Activated CD8-positive, alpha-beta memory T cell treated with anti-CD3 and anti-CD28 coated beads for 4 hours (primary cell): ENCODE measurements around the gene PLEKHA7.
"Not testable (repeated sequence)": the region's sequence is repeated elsewhere in the genome, so short reads cannot be mapped to it uniquely, and the experiment has no call there.

Experiments used
- DNase-seq, 2 donors: peaks; one replicate each; pipeline ENCODE4 v3.0.0-alpha.2; 2020; ENCODE audit warnings: low read depth in 2 of 2

PLEKHA7 gene

GRCh38 chr11:16977994-16978315 is 36.3 kb downstream of the PLEKHA7 start:
- DNase-seq = no peak

- no peak for DNase-seq
Measured at GRCh38 chr11:16977136-16977993, 36.8 kb downstream of the PLEKHA7 start.

DNA sequence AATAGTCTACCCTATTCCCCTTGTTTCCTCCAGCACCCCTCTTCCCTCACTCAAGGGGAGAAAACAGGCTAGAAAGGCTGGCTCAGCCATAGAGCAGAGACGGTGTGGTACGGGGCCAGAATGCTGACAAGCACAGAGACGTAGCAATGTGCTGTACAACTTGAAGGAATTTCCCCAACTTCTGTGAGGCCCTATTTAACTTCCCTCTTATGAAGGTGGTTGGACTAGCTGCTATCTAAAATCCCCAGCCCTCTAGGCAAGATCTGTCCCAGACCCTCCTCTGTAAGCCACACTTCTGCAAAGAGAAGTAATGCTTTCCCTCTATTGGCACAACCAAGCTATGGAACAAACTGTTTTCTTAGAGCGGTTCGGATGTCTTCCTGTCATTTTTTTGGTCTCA is 37.8 kb downstream of the PLEKHA7 start:
- no peak for DNase-seq

GRCh38 chr11:16975906-16976305 is 38.3 kb downstream of the PLEKHA7 start:
- DNase-seq = no peak

DNA sequence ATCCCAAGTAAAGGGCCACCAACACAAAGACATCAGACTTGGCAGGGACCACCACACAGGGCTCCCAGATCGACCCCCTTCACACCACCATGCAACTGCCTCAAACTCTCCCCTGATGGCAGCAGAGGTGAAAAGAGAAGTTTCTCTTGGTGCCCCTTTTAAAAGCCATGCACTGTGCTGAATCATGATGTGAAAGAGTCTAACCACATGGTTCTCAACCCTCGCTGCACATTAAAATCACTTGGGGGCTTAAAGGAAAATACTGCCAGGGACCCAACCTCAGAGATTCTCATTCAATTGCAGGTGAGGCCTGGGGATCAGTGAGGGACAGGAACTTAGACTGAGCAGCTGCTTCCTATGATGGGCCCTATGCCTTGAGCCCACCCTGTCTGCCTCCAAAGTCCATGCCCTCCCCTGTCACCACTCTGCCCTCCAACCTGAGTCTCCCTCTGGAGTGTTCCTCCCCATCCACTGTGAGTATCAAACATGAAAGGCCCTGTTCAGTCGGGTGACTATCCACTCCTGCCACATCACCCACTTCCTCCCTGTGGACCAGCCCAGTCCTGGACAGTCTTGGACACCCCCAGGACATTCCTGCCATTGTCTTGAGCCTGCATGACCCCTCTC is 40.8 kb downstream of the PLEKHA7 start:
- no peak for DNase-seq

DNA sequence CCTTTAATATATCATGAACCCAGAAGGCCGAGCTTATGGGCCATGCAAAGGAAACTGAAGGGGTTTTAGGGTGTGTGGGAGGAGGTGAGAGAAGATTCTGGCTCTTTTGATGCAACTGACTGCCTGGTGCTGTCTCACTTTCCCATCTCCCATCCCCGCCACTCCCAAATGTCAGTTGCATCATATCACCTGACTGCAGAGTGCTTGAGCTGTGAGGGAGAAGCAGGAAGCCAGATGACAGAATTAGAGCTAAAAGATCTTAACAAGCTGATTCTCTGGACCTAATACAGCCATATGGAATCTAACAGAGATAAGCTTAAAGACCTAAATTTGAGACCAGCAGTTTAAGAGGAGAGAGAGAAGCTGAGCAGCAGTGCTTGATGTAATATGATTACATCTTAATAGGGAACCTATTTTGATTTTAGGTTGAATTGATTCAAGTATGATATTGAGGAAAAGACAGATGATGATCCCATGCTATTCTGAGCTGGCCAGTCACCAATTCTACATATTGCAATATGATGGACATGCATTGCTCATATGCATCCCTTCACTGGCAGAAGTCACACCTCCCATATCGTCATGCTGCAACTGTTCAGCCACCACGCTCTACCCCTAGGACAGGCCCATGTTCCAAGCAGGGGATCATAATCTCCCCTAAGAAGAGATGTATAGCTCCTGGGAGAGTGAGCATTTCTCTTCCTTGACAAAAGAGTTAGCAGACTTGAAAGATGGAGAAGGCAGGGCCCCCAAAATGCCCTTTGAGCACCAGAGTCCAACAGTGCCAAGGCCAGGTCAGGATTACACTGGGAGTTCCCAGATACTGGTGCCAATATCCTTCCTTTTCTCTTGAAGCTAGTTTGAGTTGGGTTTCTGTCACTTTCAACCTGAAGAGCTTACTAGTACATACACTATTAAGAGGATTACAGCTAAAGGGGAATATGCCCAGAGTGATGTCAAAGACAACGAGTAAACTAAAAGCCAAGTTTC is 44.9 kb downstream of the PLEKHA7 start:
- no peak for DNase-seq

GRCh38 chr11:16968196-16968595 is 46.0 kb downstream of the PLEKHA7 start:
- no peak for DNase-seq

- no peak for DNase-seq
Measured at GRCh38 chr11:16966930-16967671, 47.1 kb downstream of the PLEKHA7 start.

GRCh38 chr11:16964501-16964900 is 49.7 kb downstream of the PLEKHA7 start:
- no peak for DNase-seq

GRCh38 chr11:16963316-16963876 is 50.8 kb downstream of the PLEKHA7 start:
- no peak for DNase-seq

- DNase-seq = not testable (repeated sequence)
Measured at GRCh38 chr11:16962589-16962988, 51.6 kb downstream of the PLEKHA7 start.

GRCh38 chr11:16962146-16962545 is 52.1 kb downstream of the PLEKHA7 start:
- DNase-seq = no peak

DNA sequence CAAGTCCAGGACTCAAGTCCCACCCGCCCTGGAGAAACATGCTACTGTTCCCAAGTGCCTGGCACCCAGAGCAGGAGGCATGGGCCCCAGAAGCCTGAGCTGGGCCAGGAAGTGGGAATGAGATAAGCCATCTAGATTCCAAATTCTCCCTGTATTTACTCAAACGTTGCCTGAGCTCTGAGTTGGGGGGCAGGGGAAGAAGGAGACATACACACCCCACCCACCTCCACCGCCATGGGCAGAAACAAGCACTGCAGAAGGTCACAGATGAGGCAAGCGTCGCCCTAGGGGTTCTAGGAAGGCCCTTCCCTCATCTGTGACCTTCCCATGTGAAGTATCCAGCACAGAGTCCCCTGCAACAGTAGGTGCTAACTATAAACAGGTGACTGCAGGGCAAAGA is 54.0 kb downstream of the PLEKHA7 start:
- no peak for DNase-seq

DNA sequence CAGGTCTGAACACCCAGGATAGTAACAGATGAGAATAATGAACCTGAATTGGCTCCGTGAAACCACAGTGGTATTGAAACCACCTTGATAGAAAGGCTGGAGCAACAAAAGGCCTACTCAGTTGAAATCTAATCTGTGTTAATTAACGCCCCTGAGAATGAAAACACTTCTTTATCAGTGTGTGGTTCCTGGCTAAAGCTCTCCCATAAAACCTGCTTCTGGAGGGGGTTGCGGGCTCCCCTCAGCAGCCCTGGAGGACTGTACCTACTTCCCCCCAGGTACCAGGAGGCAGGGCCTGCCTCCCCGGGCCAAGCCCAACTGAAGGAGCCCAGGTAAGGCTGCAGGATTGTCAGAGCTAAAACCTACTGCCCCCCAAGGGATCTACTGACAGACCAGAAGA is 54.6 kb downstream of the PLEKHA7 start:
- DNase-seq = no peak

DNA sequence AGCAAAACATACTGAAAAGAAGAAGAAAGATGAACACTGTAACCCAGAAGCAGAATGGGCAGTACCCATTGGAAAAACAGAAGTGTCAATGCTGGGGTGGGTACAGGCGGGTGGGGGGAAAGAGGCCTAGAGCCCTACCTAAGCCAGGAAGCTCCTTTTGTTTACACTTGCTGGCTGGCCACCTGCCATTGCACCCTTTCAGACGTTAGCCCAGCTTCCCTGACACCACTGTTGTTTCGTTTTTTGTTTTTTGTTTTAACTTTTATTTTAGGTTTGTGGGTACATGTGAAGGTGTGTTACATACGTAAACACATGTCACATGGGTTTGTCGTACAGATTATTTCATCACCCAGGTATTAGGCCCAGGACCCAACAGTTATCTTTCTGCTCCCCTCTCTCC is 55.4 kb downstream of the PLEKHA7 start:
- no peak for DNase-seq

- no peak for DNase-seq
Measured at GRCh38 chr11:16956538-16957153, 57.6 kb downstream of the PLEKHA7 start.

DNA sequence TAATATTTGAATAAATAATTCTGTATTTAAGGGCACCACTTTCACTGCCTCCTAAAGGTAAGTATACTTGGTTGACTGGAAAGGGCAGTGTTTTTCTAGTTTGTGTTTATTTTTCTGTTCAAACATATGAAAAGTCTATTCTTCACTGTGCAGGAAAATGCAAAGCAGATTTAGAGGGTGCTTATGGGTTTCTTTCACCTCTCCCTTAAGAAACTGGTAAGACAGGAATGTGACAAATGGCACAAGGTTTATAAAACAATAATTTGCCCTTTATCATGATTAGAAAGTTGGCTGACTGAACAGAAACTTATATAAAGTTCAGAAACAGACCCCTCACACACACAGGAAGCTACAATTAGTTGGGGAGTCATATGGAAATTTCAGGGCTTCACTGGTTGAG is 60.6 kb downstream of the PLEKHA7 start:
- no peak for DNase-seq

GRCh38 chr11:16946477-16947282 is 67.5 kb downstream of the PLEKHA7 start:
- DNase-seq = no peak

DNA sequence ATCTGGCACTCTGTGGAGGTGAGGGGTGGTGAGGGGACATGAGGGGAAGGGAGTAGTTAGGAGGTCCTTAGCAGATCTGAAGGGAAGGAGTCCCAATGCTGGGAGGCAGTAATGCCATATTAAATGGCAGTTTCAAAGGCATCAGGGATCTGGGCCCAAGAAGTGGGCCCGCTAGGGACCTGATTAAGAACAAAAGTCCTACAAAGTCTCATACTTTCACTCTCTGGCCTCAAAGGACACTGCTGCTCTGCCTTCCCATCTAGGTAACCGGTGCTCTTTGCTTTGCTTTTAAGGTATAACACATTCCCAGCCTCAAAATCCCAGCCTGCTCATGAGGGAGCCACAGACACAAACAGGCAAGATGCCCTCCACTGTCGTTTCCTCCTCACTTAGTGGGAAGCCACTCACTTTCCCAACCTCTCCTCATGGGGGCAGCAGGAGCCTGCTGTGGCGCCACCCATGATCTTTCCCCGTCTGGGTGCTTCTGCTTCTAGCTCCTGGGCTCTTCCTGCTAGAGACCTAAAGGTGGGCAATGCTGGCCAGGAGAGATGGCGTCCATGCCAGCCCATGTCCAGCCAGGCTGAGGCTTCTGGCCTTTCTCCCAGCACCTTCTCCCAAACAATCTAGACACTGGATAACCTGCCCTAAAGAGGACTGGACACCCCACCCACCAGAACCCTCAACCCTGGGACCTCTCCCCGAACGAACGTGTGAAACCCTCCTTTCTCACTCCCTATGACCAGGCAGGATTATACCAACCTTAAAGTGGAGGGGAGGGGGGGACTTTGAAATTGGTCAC is 68.3 kb downstream of the PLEKHA7 start:
- no peak for DNase-seq
